ENCODE measurements around the gene EDC3. TPM values are rescaled to one million over a fixed set of nuclear protein-coding genes. Genes with fewer than 3 reads are reported as not detected.

EDC3 gene
- total and polyA plus RNA-seq, 2 experiments from 2014 or later: 13.8 to 26.5 TPM

GRCh38 chr15:74642348-74642733 lies 53.5 kb downstream of the EDC3 start:
- no peak for TF ChIP-seq NANOG (IDR thresholded peaks at IDR 0.05; ENCODE audit: borderline replicate concordance)
- TF ChIP-seq ZNF114 (CRISPR knock-in tag; IDR thresholded peaks at IDR 0.05): no peak
- no peak for TF ChIP-seq EZH2phosphoT487 (IDR thresholded peaks at IDR 0.05; ENCODE audit: unreplicated experiment)
- TF ChIP-seq STAT1 (IDR thresholded peaks at IDR 0.05; ENCODE audit: unreplicated experiment): no peak
- TF ChIP-seq JUNB (IDR thresholded peaks at IDR 0.05; ENCODE audit: unreplicated experiment): no peak
- H3K4me1 ChIP-seq (ENCODE audit: insufficient read depth): peaks cover 16% of the 10 kb centered on the region
- H4K20me1 ChIP-seq (replicated peaks; ENCODE audit: insufficient read depth): peaks cover 22% of the 10 kb centered on the region; the same call in 1 of the 2 replicates
- H3K9me3 Mint-ChIP-seq: no peaks in the 10 kb centered on the region
- peak overlapping the region; percentile 57 for H3K4me2 ChIP-seq
- H3K27ac Mint-ChIP-seq: peak overlapping the region; percentile 96
- ATAC-seq: no peak
- no peaks in the 10 kb centered on the region for H3K9me2 ChIP-seq (ENCODE audit: insufficient read depth)
- DNase-seq (ENCODE audit: low spot score): no peak
- H3K4me3 ChIP-seq: 0 out of 2 replicates have a peak overlapping the region, but pooled peaks have one; percentile 21
- peak overlapping the region; percentile 46; the same call in 1 of the 3 replicates for H3K4me3 Mint-ChIP-seq
- no peaks in the 10 kb centered on the region; the same call in 1 of the 2 replicates for H3F3A ChIP-seq (replicated peaks; ENCODE audit: low read depth)
- H3K79me2 ChIP-seq (replicated peaks; ENCODE audit: insufficient read depth): peaks cover 14% of the 10 kb centered on the region
- H3K4me1 Mint-ChIP-seq: peaks cover 28% of the 10 kb centered on the region
- peak overlapping the region; percentile 50; the same call in 1 of the 2 replicates for H3K27ac ChIP-seq (ENCODE audit: low read depth)
- H3K27me3 ChIP-seq (ENCODE audit: insufficient read depth): no peaks in the 10 kb centered on the region
- H3K36me3 Mint-ChIP-seq (ENCODE audit: low read depth): peaks cover 7% of the 10 kb centered on the region; the same call in 2 of the 3 replicates
- H3K36me3 ChIP-seq (ENCODE audit: insufficient read depth): no peaks in the 10 kb centered on the region
- H3K27me3 Mint-ChIP-seq (ENCODE audit: insufficient read depth, low read depth, poor library complexity): no peaks in the 10 kb centered on the region
- H2AFZ ChIP-seq: no peak overlapping the region

- peaks cover 28% of the 10 kb centered on the region for H3K4me1 Mint-ChIP-seq
- H3K27ac Mint-ChIP-seq: no peak overlapping the region
- no peak for TF ChIP-seq STAT1 (IDR thresholded peaks at IDR 0.05; ENCODE audit: unreplicated experiment)
- TF ChIP-seq ZNF462 (CRISPR knock-in tag; IDR thresholded peaks at IDR 0.05): no peak
- TF ChIP-seq ZNF114 (CRISPR knock-in tag; IDR thresholded peaks at IDR 0.05): no peak
- no peak for TF ChIP-seq REST (IDR thresholded peaks at IDR 0.05; ENCODE audit: unreplicated experiment)
- no peak for TF ChIP-seq NANOG (IDR thresholded peaks at IDR 0.05; ENCODE audit: borderline replicate concordance)
- TF ChIP-seq JUNB (IDR thresholded peaks at IDR 0.05; ENCODE audit: unreplicated experiment): no peak
- no peak for TF ChIP-seq POLR2AphosphoS5 (IDR thresholded peaks at IDR 0.05; ENCODE audit: low read depth)
- no peak for TF ChIP-seq CREB1 (CRISPR knock-in tag; IDR thresholded peaks at IDR 0.05; ENCODE audit: low read depth)
- no peak for TF ChIP-seq ETS1 (IDR thresholded peaks at IDR 0.05)
These were observed 54.7 kb downstream of the EDC3 start for GRCh38 chr15:74641151-74641550.

More at GRCh38 chr15:74641151-74641550, 54.7 kb downstream of the EDC3 start:
- Histone ChIP-seq H3K36me3 (ENCODE audit: insufficient read depth) (no peaks in the 10 kb centered on the region; the same call in 1 of the 2 replicates), H3K4me3 (no peak overlapping the region), H3K27ac (ENCODE audit: low read depth) (no peak overlapping the region), H3K79me2 (replicated peaks; ENCODE audit: insufficient read depth) (peaks cover 8% of the 10 kb centered on the region; the same call in 1 of the 2 replicates), H3K4me2 (no peak overlapping the region), H2AFZ (no peak overlapping the region), H4K20me1 (replicated peaks; ENCODE audit: insufficient read depth) (peaks cover 18% of the 10 kb centered on the region; the same call in 1 of the 2 replicates), H3K9me2 (ENCODE audit: insufficient read depth) (no peaks in the 10 kb centered on the region), H3K4me1 (ENCODE audit: insufficient read depth) (peaks cover 16% of the 10 kb centered on the region), H3F3A (replicated peaks; ENCODE audit: low read depth) (no peaks in the 10 kb centered on the region; the same call in 1 of the 2 replicates), H3K27me3 (ENCODE audit: insufficient read depth) (no peaks in the 10 kb centered on the region)
- Mint-ChIP-seq H3K36me3 (ENCODE audit: low read depth) (peaks cover 7% of the 10 kb centered on the region; the same call in 2 of the 3 replicates), H3K27me3 (ENCODE audit: insufficient read depth, low read depth, poor library complexity) (no peaks in the 10 kb centered on the region), H3K4me3 (no peak overlapping the region), H3K9me3 (no peaks in the 10 kb centered on the region)
- no peak for DNase-seq (ENCODE audit: low spot score)
- no peak for ATAC-seq

Data from GM23338 (cell line).